OCI-LY7 (cell line): Measurements from ENCODE around the gene DACT2. TPM values are rescaled to one million over a fixed set of nuclear protein-coding genes. Genes with fewer than 3 reads are reported as not detected.

Source experiments
- BruUV-seq: library from RNA; stranded (reverse); fragments of 400-500 nt; replicated peaks from 2 replicates; lab custom pipeline; 2021; lab: Mats Ljungman, UMichigan
- CTCF ChIA-PET: fragments of 300-600 bp; sonication (Branson Sonifier 250); formaldehyde crosslinking; loops from one replicate; lab custom pipeline; 2022; ENCODE audit warnings: antibody characterized with exemption; ENCODE audit not compliant: unreplicated experiment; lab: Charles Lee
- POLR2A ChIA-PET: fragments of 300-600 bp; sonication (Branson Sonifier 250); formaldehyde crosslinking; loops from one replicate; lab custom pipeline; 2022; ENCODE audit warnings: antibody characterized with exemption; lab: Charles Lee
- DNase-seq: peaks from one replicate; pipeline ENCODE4 v3.0.0-alpha.2; 2015; ENCODE audit warnings: low spot score
- H2AFZ ChIP-seq: fragments of 200-600 bp; sonication (generic), shearing (Covaris generic); 2 replicates; pipeline ENCODE4 v1.6.1; 2014; ENCODE audit warnings: mild to moderate bottlenecking, antibody characterized with exemption, low read length, moderate library complexity
- H3K27ac ChIP-seq: fragments of 200-600 bp; sonication (generic); 2 replicates; pipeline ENCODE4 v1.5.1; 2014; ENCODE audit warnings: mixed run types, low read depth, mild to moderate bottlenecking, moderate library complexity, low read length, inconsistent platforms; ENCODE audit not compliant: poor library complexity, severe bottlenecking
- H3K36me3 ChIP-seq: fragments of 200-600 bp; sonication (generic); 2 replicates; pipeline ENCODE4 v1.6.1; 2014; ENCODE audit warnings: mild to moderate bottlenecking, antibody characterized with exemption, low read length, moderate library complexity, mixed read lengths; ENCODE audit not compliant: insufficient read depth
- H3K4me1 ChIP-seq: fragments of 200-600 bp; sonication (generic); 2 replicates; pipeline ENCODE4 v1.5.1; 2014; ENCODE audit warnings: mild to moderate bottlenecking, low read length; ENCODE audit not compliant: insufficient read depth, poor library complexity, severe bottlenecking
- H3K4me2 ChIP-seq: fragments of 200-600 bp; sonication (generic); 2 replicates; pipeline ENCODE4 v1.6.1; 2014; ENCODE audit warnings: mild to moderate bottlenecking, low read length
- H3K4me3 ChIP-seq: fragments of 200-600 bp; sonication (generic); 2 replicates; pipeline ENCODE4 v1.5.1; 2014; ENCODE audit warnings: mild to moderate bottlenecking, low read depth, low read length; ENCODE audit not compliant: poor library complexity, severe bottlenecking
- H3K79me2 ChIP-seq: fragments of 200-600 bp; sonication (generic); 2 replicates; pipeline ENCODE4 v1.6.1; 2016; ENCODE audit warnings: low read depth, mild to moderate bottlenecking, low read length, moderate library complexity, mixed read lengths; ENCODE audit not compliant: insufficient read depth
- H3K9me2 ChIP-seq: fragments of 200-600 bp; sonication (generic); 2 replicates; pipeline ENCODE4 v1.6.1; 2016; ENCODE audit warnings: mild to moderate bottlenecking, low read length, mixed read lengths; ENCODE audit not compliant: insufficient read depth
- H3K9me3 ChIP-seq: fragments of 200-600 bp; sonication (generic); 2 replicates; pipeline ENCODE4 v1.6.1; 2014; ENCODE audit warnings: mild to moderate bottlenecking, mixed run types, low read length, mixed read lengths
- H4K20me1 ChIP-seq: fragments of 200-600 bp; sonication (generic); 2 replicates; pipeline ENCODE4 v1.6.1; 2014; ENCODE audit warnings: mild to moderate bottlenecking, antibody characterized with exemption, low read length, moderate library complexity, mixed read lengths; ENCODE audit not compliant: insufficient read depth
- CTCF ChIP-seq: fragments of 200-600 bp; sonication (generic); conservative IDR thresholded peaks from 2 replicates; pipeline ENCODE4 v1.5.1; 2014; ENCODE audit warnings: mild to moderate bottlenecking, antibody characterized with exemption, low read length, moderate library complexity, mixed read lengths
- EZH2phosphoT487 ChIP-seq: fragments of 200-600 bp; sonication (generic); IDR thresholded peaks from 2 replicates; pipeline ENCODE4 v1.6.1; 2018; ENCODE audit warnings: low read depth, borderline replicate concordance, mild to moderate bottlenecking, mixed run types, antibody characterized with exemption, low read length, moderate library complexity, mixed read lengths
- intact Hi-C: fragments of 100-400 bp; cut with micrococcal nuclease; formaldehyde crosslinking; loops from one replicate; pipeline ENCODE4 v1.10.0; 2022; ENCODE audit not compliant: unreplicated experiment
- total RNA-seq, 2 experiments: library from RNA; depleted of rRNA in 1 of 2; stranded (reverse); fragments of >200 nt in 1 of 2; shearing (Covaris generic) in 1 of 2; gene quantifications; 2 replicates each; pipeline ENCODE4 v1.2.3, GENCODE V29; 2014 to 2022

The DACT2 gene
- total RNA-seq, 2 experiments from 2014 or later = not detected

GRCh38 chr6:168307695-168308021 lies 11.9 kb downstream of the DACT2 start:
- intact Hi-C loops = no loop called here
- Histone ChIP-seq H3K36me3 (no peaks in the 10 kb centered on the region), H3K79me2 (no peaks in the 10 kb centered on the region), H4K20me1 (no peaks in the 10 kb centered on the region), H2AFZ (no peak overlapping the region), H3K4me1 (no peaks in the 10 kb centered on the region), H3K4me2 (no peak overlapping the region), H3K27ac (no peak overlapping the region), H3K9me3 (no peaks in the 10 kb centered on the region), H3K4me3 (no peak overlapping the region), H3K9me2 (no peaks in the 10 kb centered on the region)
- no TSS peak for BruUV-seq
- ChIA-PET CTCF (no interaction called here), POLR2A (no interaction called here)
- TF ChIP-seq EZH2phosphoT487 (no peak), CTCF (no peak)
- no peak for DNase-seq

GRCh38 chr6:168307015-168307694 lies 12.4 kb downstream of the DACT2 start:
- Histone ChIP-seq H3K4me3 (no peak overlapping the region), H3K4me1 (no peaks in the 10 kb centered on the region), H3K9me2 (no peaks in the 10 kb centered on the region), H2AFZ (no peak overlapping the region), H3K79me2 (no peaks in the 10 kb centered on the region), H3K9me3 (no peaks in the 10 kb centered on the region), H3K27ac (no peak overlapping the region), H4K20me1 (no peaks in the 10 kb centered on the region), H3K36me3 (no peaks in the 10 kb centered on the region), H3K4me2 (no peak overlapping the region)
- no TSS peak for BruUV-seq
- no peak for TF ChIP-seq CTCF
- POLR2A ChIA-PET = interaction anchor here (0.7 kb wide), 1 partner anchor 382 kb away, joined by 3 read pairs; no protein-coding TSS in a partner anchor
- DNase-seq = no peak
- CTCF ChIA-PET = no interaction called here
- intact Hi-C loops = no loop called here

- CTCF ChIA-PET = no interaction called here
These were observed 13.7 kb downstream of the DACT2 start for GRCh38 chr6:168305863-168306262.

More at GRCh38 chr6:168305863-168306262, 13.7 kb downstream of the DACT2 start:
- Histone ChIP-seq H3K79me2 (no peaks in the 10 kb centered on the region), H3K4me1 (no peaks in the 10 kb centered on the region), H3K4me2 (no peak overlapping the region), H3K27ac (no peak overlapping the region), H3K4me3 (no peak overlapping the region), H4K20me1 (no peaks in the 10 kb centered on the region), H3K9me2 (no peaks in the 10 kb centered on the region), H2AFZ (no peak overlapping the region), H3K36me3 (no peaks in the 10 kb centered on the region), H3K9me3 (no peaks in the 10 kb centered on the region)
- DNase-seq = no peak
- intact Hi-C loops = no loop called here
- POLR2A ChIA-PET = interaction anchor here (0.7 kb wide), 1 partner anchor 12 kb away, joined by 3 read pairs; no protein-coding TSS in a partner anchor
- TF ChIP-seq EZH2phosphoT487 (no peak), CTCF (no peak)
- BruUV-seq = no TSS peak
